IPS-NIHi7 (cell line): ENCODE measurements around the gene CNFN.

Experiments used
- DNase-seq: peaks from one replicate; pipeline ENCODE4 v3.0.0; 2012; ENCODE audit warnings: mixed read lengths; ENCODE audit errors: extremely low spot score

CNFN gene

GRCh38 chr19:42409477-42409876 lies 19.4 kb upstream of the CNFN start:
- no peak for DNase-seq

GRCh38 chr19:42407816-42408175 lies 17.7 kb upstream of the CNFN start:
- DNase-seq: no peak

GRCh38 chr19:42407085-42407815 lies 17.2 kb upstream of the CNFN start:
- no peak for DNase-seq

GRCh38 chr19:42406111-42406510 lies 16.0 kb upstream of the CNFN start:
- no peak for DNase-seq

GRCh38 chr19:42403586-42403985 lies 13.5 kb upstream of the CNFN start:
- no peak for DNase-seq

- no peak for DNase-seq
Observed at GRCh38 chr19:42402376-42403116, 12.4 kb upstream of the CNFN start.

GRCh38 chr19:42401365-42402303 lies 11.5 kb upstream of the CNFN start:
- peak; percentile 86 for DNase-seq

- DNase-seq: no peak
Observed at GRCh38 chr19:42400404-42400803, 10.3 kb upstream of the CNFN start.

- DNase-seq: no peak
Observed at GRCh38 chr19:42397263-42398166, 7.4 kb upstream of the CNFN start.

- DNase-seq: peak; percentile 100
Observed at GRCh38 chr19:42396381-42397262, 6.5 kb upstream of the CNFN start.

- DNase-seq: no peak
Observed at GRCh38 chr19:42394751-42395150, 4.7 kb upstream of the CNFN start.

- no peak for DNase-seq
Observed at GRCh38 chr19:42392165-42392564, 2.1 kb upstream of the CNFN start.

- DNase-seq: no peak
Observed at GRCh38 chr19:42388851-42389489, 1.1 kb downstream of the CNFN start.

GRCh38 chr19:42386974-42387707 lies 3.0 kb downstream of the CNFN start:
- peak; percentile 93 for DNase-seq

GRCh38 chr19:42380155-42380554 lies 9.9 kb downstream of the CNFN start:
- no peak for DNase-seq

GRCh38 chr19:42378225-42379215 lies 11.6 kb downstream of the CNFN start:
- no peak for DNase-seq

GRCh38 chr19:42376177-42376555 lies 13.9 kb downstream of the CNFN start:
- DNase-seq: no peak
